GM12878 (cell line): Measurements from ENCODE around the gene SUN5. TPM values are rescaled to one million over a fixed set of nuclear protein-coding genes. Genes with fewer than 3 reads are reported as not detected.

Experiments used
- ATAC-seq: fragments of 200-7000 bp; cut with Tn5 transposase; 3 replicates; pipeline ENCODE4 v1.9.1; 2020; ENCODE audit warnings: mild to moderate bottlenecking, moderate library complexity
- BruUV-seq: library from RNA; stranded (reverse); fragments of 400-500 nt; replicated peaks from 2 replicates; lab custom pipeline; 2021; lab: Mats Ljungman, UMichigan
- CTCF ChIA-PET: fragments of 300-600 bp; sonication (Branson Sonifier 250); formaldehyde crosslinking; extraction: SDS; loops from one replicate; lab custom pipeline; 2021; ENCODE audit warnings: inconsistent platforms; lab: Yijun Ruan, JAX
- POLR2A ChIA-PET: fragments of 350-600 bp; formaldehyde crosslinking; extraction: SDS; loops from one replicate; lab custom pipeline; 2021; ENCODE audit warnings: inconsistent platforms; lab: Charles Lee
- RAD21 ChIA-PET: fragments of 300-600 bp; sonication (Branson Sonifier 250); formaldehyde crosslinking; loops from one replicate; lab custom pipeline; 2023; ENCODE audit warnings: antibody characterized with exemption; ENCODE audit not compliant: unreplicated experiment; lab: Charles Lee
- SMC1A ChIA-PET: fragments of 300-600 bp; sonication (Branson Sonifier 250); formaldehyde crosslinking; loops from one replicate; lab custom pipeline; 2023; ENCODE audit not compliant: unreplicated experiment, uncharacterized antibody; lab: Charles Lee
- DNase-seq: peaks from one replicate; pipeline ENCODE4 v3.0.0-alpha.2; 2011; ENCODE audit warnings: low read depth, low spot score
- FAIRE-seq: peaks from 3 replicates; lab custom pipeline; 2011; peaks lifted over from hg19 to GRCh38; lab: Jason Lieb, UNC
- H2AFZ ChIP-seq: 2 replicates; pipeline ENCODE4 v1.6.0; 2011; ENCODE audit warnings: low read depth, low read length, control low read depth; ENCODE audit not compliant: control insufficient read depth
- H3K27ac ChIP-seq: 2 replicates; pipeline ENCODE4 v1.5.1; 2011; ENCODE audit warnings: control low read depth; ENCODE audit not compliant: control insufficient read depth, insufficient read depth
- H3K27me3 ChIP-seq, 2 experiments: replicated peaks in 1 of 2; 2 replicates each; pipeline versions ENCODE4 v1.6.0 to v1.6.1; 2011; ENCODE audit warnings: low read length in 1 of 2; ENCODE audit not compliant: control insufficient read depth in 2 of 2, insufficient read depth in 2 of 2
- H3K36me3 ChIP-seq, 2 experiments: 2 replicates each; pipeline ENCODE4 v1.5.1; 2011; ENCODE audit warnings: low read length in 1 of 2; ENCODE audit not compliant: control insufficient read depth in 2 of 2, insufficient read depth in 2 of 2
- H3K4me1 ChIP-seq: 2 replicates; pipeline ENCODE4 v1.6.1; 2011; ENCODE audit warnings: mild to moderate bottlenecking, low read length, moderate library complexity, mixed read lengths; ENCODE audit not compliant: control insufficient read depth, insufficient read depth
- H3K4me2 ChIP-seq: 2 replicates; pipeline ENCODE4 v1.6.0; 2011; ENCODE audit warnings: control low read depth; ENCODE audit not compliant: control insufficient read depth, insufficient read depth
- H3K4me3 ChIP-seq: fragments of 200-600 bp; sonication (generic); 2 replicates; pipeline ENCODE4 v1.5.1; 2016
- H3K79me2 ChIP-seq: 2 replicates; pipeline ENCODE4 v1.6.0; 2011; ENCODE audit warnings: low read length; ENCODE audit not compliant: control insufficient read depth, insufficient read depth
- H3K9ac ChIP-seq: 2 replicates; pipeline ENCODE4 v1.8.0; 2011; ENCODE audit warnings: low read length, control low read depth, mixed read lengths; ENCODE audit not compliant: control insufficient read depth, insufficient read depth
- H3K9me3 ChIP-seq: replicated peaks from 3 replicates; pipeline ENCODE4 v1.5.1; 2011; ENCODE audit warnings: mild to moderate bottlenecking, low read length; ENCODE audit not compliant: control insufficient read depth, insufficient read depth
- H4K20me1 ChIP-seq: 2 replicates; pipeline ENCODE4 v1.6.0; 2011; ENCODE audit not compliant: control insufficient read depth, insufficient read depth
- BHLHE40 ChIP-seq, 2 experiments: fragments of 450-650 bp in 1 of 2; IDR thresholded peaks; 2 replicates each; pipeline ENCODE4 v1.6.1; 2011 to 2017; ENCODE audit warnings: low read depth in 2 of 2, borderline replicate concordance in 1 of 2, improper control_type of control experiment in 1 of 2, low read length in 1 of 2, mild to moderate bottlenecking in 1 of 2
- CBFB ChIP-seq: IDR thresholded peaks from 2 replicates; pipeline ENCODE4 v1.6.1; 2016; ENCODE audit warnings: antibody characterized with exemption, low read depth
- CHD2 ChIP-seq: IDR thresholded peaks from 2 replicates; pipeline ENCODE4 v1.6.1; 2011; ENCODE audit warnings: low read depth, low read length, improper control_type of control experiment, borderline replicate concordance
- DPF2 ChIP-seq: fragments of 450-650 bp; IDR thresholded peaks from 2 replicates; pipeline ENCODE4 v1.6.1; 2017; ENCODE audit warnings: mild to moderate bottlenecking
- KAT2A ChIP-seq: conservative IDR thresholded peaks from 2 replicates; pipeline ENCODE4 v1.6.1; 2011; ENCODE audit warnings: low read depth, low read length; ENCODE audit not compliant: control insufficient read depth
- MAX ChIP-seq: IDR thresholded peaks from 2 replicates; pipeline ENCODE4 v1.6.1; 2012; ENCODE audit warnings: low read depth, low read length, improper control_type of control experiment
- NFYB ChIP-seq: IDR thresholded peaks from 2 replicates; pipeline ENCODE4 v1.6.1; 2011; ENCODE audit warnings: low read depth, mild to moderate bottlenecking, low read length, improper control_type of control experiment, moderate library complexity; ENCODE audit not compliant: insufficient read depth
- SMAD1 ChIP-seq: fragments of 450-650 bp; IDR thresholded peaks from 2 replicates; pipeline ENCODE4 v1.6.1; 2018; ENCODE audit warnings: mild to moderate bottlenecking, low read depth; ENCODE audit not compliant: partially characterized antibody
- SMAD5 ChIP-seq: IDR thresholded peaks from 2 replicates; pipeline ENCODE4 v1.6.1; 2016; ENCODE audit warnings: antibody characterized with exemption, low read depth
- SREBF2 ChIP-seq: IDR thresholded peaks from 2 replicates; pipeline ENCODE4 v1.6.1; 2012; ENCODE audit warnings: mild to moderate bottlenecking, low read length
- SUPT20H ChIP-seq: IDR thresholded peaks from 2 replicates; pipeline ENCODE4 v1.6.1; 2011; ENCODE audit warnings: low read depth, mild to moderate bottlenecking, low read length, moderate library complexity, borderline replicate concordance; ENCODE audit not compliant: control insufficient read depth
- ZBED1 ChIP-seq: IDR thresholded peaks from 2 replicates; pipeline ENCODE4 v1.6.1; 2016; ENCODE audit warnings: borderline replicate concordance
- ZNF274 ChIP-seq: IDR thresholded peaks from one replicate; pipeline ENCODE4 v1.8.0; 2011; ENCODE audit not compliant: insufficient read length, insufficient read depth
- WGBS: methylation state at CpG from one replicate; pipeline ENCODE4 v1.1.6; 2016; ENCODE audit warnings: low lambda C conversion rate; ENCODE audit not compliant: insufficient replicate concordance, insufficient coverage; ENCODE audit errors: missing lambda C conversion rate; 5-methylcytosine and 5-hydroxymethylcytosine counted together
- in situ Hi-C: fragments of 300-500 bp; cut with MboI; formaldehyde crosslinking; loops from 9 replicates; pipeline ENCODE4 v1.14.3; 2018; ENCODE audit warnings: mixed read lengths
- intact Hi-C: fragments of 100-400 bp; cut with micrococcal nuclease; formaldehyde crosslinking; loops from one replicate; pipeline ENCODE4 v1.14.2; 2022; ENCODE audit not compliant: unreplicated experiment
- polyA plus RNA-seq, 11 experiments: library from polyadenylated mRNA; depleted of rRNA in 4 of 11; unstranded in 6 of 11; stranded (reverse) in 5 of 11; fragments of >200 nt; fragmentation: Nextera tagmentation in 4 of 11; fragmentation: Illumina TruSeq in 1 of 11; extraction: Ambion mirVana in 4 of 11; extraction: Trizol in 1 of 11; gene quantifications; 1 replicate in 1 of 11; 2 replicates in 10 of 11; pipeline versions ENCODE4 v1.2.1 to v1.2.3, GENCODE V29; 2011 to 2016; ENCODE audit warnings: inconsistent platforms in 2 of 11, missing spikeins in 2 of 11, low read depth in 1 of 11
- total RNA-seq, 4 experiments: library from RNA; depleted of rRNA in 3 of 4; stranded (reverse); fragments of >200 nt in 3 of 4; fragmentation: Illumina TruSeq in 1 of 4; extraction: Trizol in 1 of 4; gene quantifications; 2 replicates each; pipeline versions ENCODE4 v1.2.1 to v1.2.3, GENCODE V29; 2013 to 2021
- TF ChIP-seq, protein P1 (sequence below): IDR thresholded peaks from 2 replicates; pipeline ENCODE4 v1.6.1; 2012; ENCODE audit warnings: low read length, inconsistent platforms

SUN5 gene
- total and polyA plus RNA-seq, 10 of the 15 experiments (the other 5 are each of a cell fraction or from before 2014, with no cell fraction given), result not detected

GRCh38 chr20:33010133-33010504, 5.9 kb upstream of the SUN5 start:
- H3K4me2 ChIP-seq, result no peak overlapping the region
- no peak overlapping the region for H3K9ac ChIP-seq
- 55% methylated on average over 5 of the region's 5 CpGs for WGBS
- ATAC-seq, result no peak
- no peak overlapping the region for H3K4me3 ChIP-seq
- no peaks in the 10 kb centered on the region for H3K9me3 ChIP-seq
- no peaks in the 10 kb centered on the region for H4K20me1 ChIP-seq
- H3K4me1 ChIP-seq, result no peaks in the 10 kb centered on the region
- TF ChIP-seq ZBED1 (no peak), KAT2A (no peak), BHLHE40 (IDR thresholded peaks at IDR 0.05; ENCODE audit: borderline replicate concordance in 1 of 2, low read depth in 2 of 2, low read length in 1 of 2) (no peak), NFYB (no peak), SUPT20H (no peak), SREBF2 (no peak), SMAD1 (no peak), CBFB (no peak), SMAD5 (no peak), DPF2 (no peak), ZNF274 (no peak), CHD2 (no peak), MAX (no peak)
- TF ChIP-seq, protein P1, sequence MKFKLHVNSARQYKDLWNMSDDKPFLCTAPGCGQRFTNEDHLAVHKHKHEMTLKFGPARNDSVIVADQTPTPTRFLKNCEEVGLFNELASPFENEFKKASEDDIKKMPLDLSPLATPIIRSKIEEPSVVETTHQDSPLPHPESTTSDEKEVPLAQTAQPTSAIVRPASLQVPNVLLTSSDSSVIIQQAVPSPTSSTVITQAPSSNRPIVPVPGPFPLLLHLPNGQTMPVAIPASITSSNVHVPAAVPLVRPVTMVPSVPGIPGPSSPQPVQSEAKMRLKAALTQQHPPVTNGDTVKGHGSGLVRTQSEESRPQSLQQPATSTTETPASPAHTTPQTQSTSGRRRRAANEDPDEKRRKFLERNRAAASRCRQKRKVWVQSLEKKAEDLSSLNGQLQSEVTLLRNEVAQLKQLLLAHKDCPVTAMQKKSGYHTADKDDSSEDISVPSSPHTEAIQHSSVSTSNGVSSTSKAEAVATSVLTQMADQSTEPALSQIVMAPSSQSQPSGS, result no peak
- no peak overlapping the region for H2AFZ ChIP-seq
- BruUV-seq, result no TSS peak
- ChIA-PET RAD21 (no interaction called here), POLR2A (no interaction called here), SMC1A (no interaction called here), CTCF (no interaction called here)
- in situ Hi-C loops, result no loop called here
- H3K27ac ChIP-seq, result no peak overlapping the region
- H3K79me2 ChIP-seq, result no peaks in the 10 kb centered on the region
- FAIRE-seq, result no peak
- H3K27me3 ChIP-seq, result no peaks in the 10 kb centered on the region; a peak in 2 of 4 replicates
- H3K36me3 ChIP-seq, result no peaks in the 10 kb centered on the region
- intact Hi-C loops, result no loop called here
- DNase-seq, result no peak
